ENCODE data around the gene ZMIZ1. TPM values are rescaled to one million over a fixed set of nuclear protein-coding genes. Genes with fewer than 3 reads are reported as not detected.

The ZMIZ1 gene
- total and polyA plus RNA-seq, 4 donors: 3.9 to 19.1 (median 9.8) TPM

- WGBS: 89% methylated on average over 8 of the region's 8 CpGs
- no peaks in the 10 kb centered on the region for H3K27me3 ChIP-seq (ENCODE audit: control insufficient read depth in 4 of 4, insufficient read depth in 4 of 4, low read length in 3 of 4)
- no peak for TF ChIP-seq YY1 (IDR thresholded peaks at IDR 0.05)
- TF ChIP-seq JUND (IDR thresholded peaks at IDR 0.05): no peak
- TF ChIP-seq ZBTB33 (IDR thresholded peaks at IDR 0.05): no peak
- TF ChIP-seq MAX (IDR thresholded peaks at IDR 0.05): no peak
- TF ChIP-seq FOXA1 (IDR thresholded peaks at IDR 0.05): no peak
- TF ChIP-seq EGR1 (IDR thresholded peaks at IDR 0.05; ENCODE audit: low read depth in 2 of 2): no peak
- TF ChIP-seq FOXA2 (IDR thresholded peaks at IDR 0.05): no peak
- TF ChIP-seq RXRA (IDR thresholded peaks at IDR 0.05): no peak
- TF ChIP-seq REST (IDR thresholded peaks at IDR 0.05): no peak
- TF ChIP-seq GABPA (IDR thresholded peaks at IDR 0.05 in 1 of 2, conservative IDR thresholded peaks at IDR 0.05 in 1 of 2): no peak
- TF ChIP-seq HNF4A (conservative IDR thresholded peaks at IDR 0.05): no peak
- no peak for TF ChIP-seq HNF4G (IDR thresholded peaks at IDR 0.05)
- TF ChIP-seq CTCF (IDR thresholded peaks at IDR 0.05; ENCODE audit: low read depth, low read length, missing input control): no peak
- no peak for TF ChIP-seq SP1 (IDR thresholded peaks at IDR 0.05)
- no peak for TF ChIP-seq TAF1 (conservative IDR thresholded peaks at IDR 0.05)
- TF ChIP-seq ATF3 (IDR thresholded peaks at IDR 0.05): no peak
- TF ChIP-seq NR2F2 (IDR thresholded peaks at IDR 0.05): no peak
- no peak for TF ChIP-seq RAD21 (IDR thresholded peaks at IDR 0.05)
- no peak for DNase-seq (ENCODE audit: low spot score)
- H3K27ac ChIP-seq (ENCODE audit: low read depth in 1 of 2, low read length in 2 of 2): no peak overlapping the region
- H3K9me3 ChIP-seq (ENCODE audit: control insufficient read depth in 4 of 4, low read length in 3 of 4): no peaks in the 10 kb centered on the region
- no peaks in the 10 kb centered on the region for H3K36me3 ChIP-seq (ENCODE audit: control insufficient read depth in 4 of 4, insufficient read depth in 3 of 4, low read depth in 1 of 4, low read length in 3 of 4)
- no peak overlapping the region for H3K4me3 ChIP-seq (ENCODE audit: low read depth in 1 of 3, low read length in 3 of 3)
- no peak overlapping the region for H3K9ac ChIP-seq (ENCODE audit: low read depth in 1 of 2, low read length in 2 of 2)
- no peaks in the 10 kb centered on the region for H3K4me1 ChIP-seq (ENCODE audit: control insufficient read depth in 4 of 4, insufficient read depth in 4 of 4, low read length in 3 of 4)
Measured at GRCh38 chr10:79327090-79327457, 258.3 kb downstream of the ZMIZ1 start.
